Small intestine (tissue), 16 donors: ENCODE data around the gene PNLIPRP1. TPM values are rescaled to one million over a fixed set of nuclear protein-coding genes. Genes with fewer than 3 reads are reported as not detected.

Source experiments
- DNase-seq, 2 donors: peaks; one replicate each; pipeline versions ENCODE4 v3.0.0 to v3.0.0-alpha.2; 2013
- FAIRE-seq: peaks from 2 replicates; lab custom pipeline; 2012; peaks lifted over from hg19 to GRCh38; lab: Jason Lieb, UNC
- H3K27ac ChIP-seq, 3 donors: one replicate each; pipeline ENCODE4 v1.5.1; 2013; ENCODE audit warnings: low read length in 2 of 3, mild to moderate bottlenecking in 2 of 3, control low read depth in 1 of 3, inconsistent platforms in 1 of 3, low read depth in 1 of 3, moderate library complexity in 1 of 3
- H3K27me3 ChIP-seq, 3 donors: one replicate each; pipeline ENCODE4 v1.6.1; 2013; ENCODE audit warnings: low read length in 3 of 3, inconsistent platforms in 1 of 3; ENCODE audit not compliant: control insufficient read depth in 3 of 3, insufficient read depth in 3 of 3
- H3K36me3 ChIP-seq, 3 donors: one replicate each; pipeline ENCODE4 v1.6.1; 2013; ENCODE audit warnings: low read length in 3 of 3, inconsistent platforms in 1 of 3, low read depth in 1 of 3, mild to moderate bottlenecking in 1 of 3, moderate library complexity in 1 of 3; ENCODE audit not compliant: control insufficient read depth in 3 of 3, insufficient read depth in 2 of 3
- H3K4me1 ChIP-seq, 3 donors: one replicate each; pipeline ENCODE4 v1.6.1; 2013; ENCODE audit warnings: low read length in 2 of 3, inconsistent platforms in 1 of 3, low read depth in 1 of 3, mild to moderate bottlenecking in 1 of 3, moderate library complexity in 1 of 3; ENCODE audit not compliant: control insufficient read depth in 3 of 3, insufficient read depth in 2 of 3
- H3K4me3 ChIP-seq, 3 donors: one replicate each; pipeline ENCODE4 v1.5.1; 2013; ENCODE audit warnings: low read length in 3 of 3, control low read depth in 1 of 3, inconsistent platforms in 1 of 3, low read depth in 1 of 3, mild to moderate bottlenecking in 1 of 3, moderate library complexity in 1 of 3
- H3K9me3 ChIP-seq, 2 donors: one replicate each; pipeline ENCODE4 v1.6.1; 2013; ENCODE audit warnings: low read depth in 1 of 2, low read length in 1 of 2; ENCODE audit not compliant: control insufficient read depth in 2 of 2, insufficient read depth in 1 of 2
- WGBS, 3 donors: extraction: QIAGEN DNeasy Blood & Tissue Kit; methylation state at CpG; one replicate each; pipeline ENCODE4 v1.1.7; 2013; 5-methylcytosine and 5-hydroxymethylcytosine counted together
- long read RNA-seq, 10 donors: transcript quantifications; one replicate each; lab custom pipeline, GENCODE V29; 2026
- polyA plus RNA-seq, 4 donors: library from polyadenylated mRNA; stranded (reverse) in 3 of 4; unstranded in 1 of 4; fragments of 200-250 nt in 3 of 4; fragments of 120-200 nt in 1 of 4; gene quantifications; one replicate each; pipeline versions ENCODE4 v1.2.1 to v1.2.3, GENCODE V29; 2013
- donor health status: healthy with polysubstance abuse.
- donor health status: control.
- donor health status: control.
- donor health status: Bipolar disorder and iron deficiency.
- donor health status: healthy.

The PNLIPRP1 gene
- 1 to 10 TPM in 2 of 4 donors, under 1 TPM in 2; 0.16 to 4.5 (median 1.5) TPM for polyA plus RNA-seq
- long read RNA-seq, donor 1: 0 reads
- long read RNA-seq, donor 2: 0 reads
- long read RNA-seq, donor 3: 0 reads
- long read RNA-seq, donor 4: 0 reads
- long read RNA-seq, donor 5: 0 reads
- long read RNA-seq, donor 6: 0 reads
- long read RNA-seq, donor 7: 0 reads
- long read RNA-seq, donor 8: 0 reads
- long read RNA-seq, donor 9: 0 reads
- long read RNA-seq, donor 10: 0 reads

GRCh38 chr10:116590590-116591444, at the start of gene PNLIPRP1:
TSS of gene PNLIPRP1 (plus strand) at chr10:116590959. CDS start at chr10:116591130, 171 bp downstream.
- Histone ChIP-seq H3K27me3 (no peaks in the 10 kb centered on the region), H3K4me1 (peaks cover 0 to 20% (median 9%) of the 10 kb centered on the region in 3 donors), H3K27ac (peak within 1 kb of the TSS in 1 of 3 donors; percentile 29), H3K4me3 (no peak within 1 kb of the TSS), H3K36me3 (no peaks in the 10 kb centered on the region), H3K9me3 (peaks cover 0 to 8% of the 10 kb centered on the region in 2 donors)
- DNase-seq: peak; percentile 61 to 68
- WGBS, 3 donors: 16 to 56% (median 33%) methylated on average over 9 of the region's 9 CpGs
- no peak for FAIRE-seq

GRCh38 chr10:116542007-116542677, 48.6 kb upstream of the PNLIPRP1 start:
- no peaks in the 10 kb centered on the region for H3K9me3 ChIP-seq
- H3K27me3 ChIP-seq: no peaks in the 10 kb centered on the region
- no peak overlapping the region for H3K27ac ChIP-seq
- FAIRE-seq (no peak), DNase-seq (no peak)
- H3K4me3 ChIP-seq: no peak overlapping the region
- H3K4me1 ChIP-seq: no peaks in the 10 kb centered on the region
- H3K36me3 ChIP-seq: no peaks in the 10 kb centered on the region

- Histone ChIP-seq H3K4me3 (no peak overlapping the region), H3K9me3 (no peaks in the 10 kb centered on the region), H3K36me3 (no peaks in the 10 kb centered on the region), H3K4me1 (no peaks in the 10 kb centered on the region), H3K27ac (no peak overlapping the region), H3K27me3 (no peaks in the 10 kb centered on the region)
- FAIRE-seq (no peak), DNase-seq (no peak)
- WGBS, 3 donors: 84 to 86% (median 85%) methylated on average over 1 of the region's 1 CpG
Measured at GRCh38 chr10:116545122-116545521, 45.6 kb upstream of the PNLIPRP1 start.

- FAIRE-seq (no peak), DNase-seq (no peak)
- Histone ChIP-seq H3K27ac (no peak within 1 kb of the TSS), H3K4me3 (no peak within 1 kb of the TSS), H3K9me3 (no peaks in the 10 kb centered on the region), H3K4me1 (no peaks in the 10 kb centered on the region), H3K27me3 (no peaks in the 10 kb centered on the region), H3K36me3 (no peaks in the 10 kb centered on the region)
- WGBS, 3 donors: 79 to 87% (median 83%) methylated on average over 8 of the region's 8 CpGs
Measured at GRCh38 chr10:116545756-116546155, 45.0 kb upstream of the PNLIPRP1 start, which contains the start of gene PNLIP. TSS of gene PNLIP (plus strand) at chr10:116545931. CDS start at chr10:116546093, 162 bp downstream.

GRCh38 chr10:116548301-116548700, 42.5 kb upstream of the PNLIPRP1 start:
- DNase-seq (no peak), FAIRE-seq (no peak)
- Histone ChIP-seq H3K36me3 (no peaks in the 10 kb centered on the region), H3K27me3 (no peaks in the 10 kb centered on the region), H3K27ac (no peak overlapping the region), H3K4me1 (no peaks in the 10 kb centered on the region), H3K9me3 (no peaks in the 10 kb centered on the region), H3K4me3 (no peak overlapping the region)
- WGBS, 3 donors: 77 to 91% (median 79%) methylated on average over 5 of the region's 5 CpGs

GRCh38 chr10:116553378-116553980, 37.3 kb upstream of the PNLIPRP1 start:
- DNase-seq: no peak

GRCh38 chr10:116554628-116555027, 36.1 kb upstream of the PNLIPRP1 start:
- H3K27me3 ChIP-seq: peaks cover 0 to 4% (median 0%) of the 10 kb centered on the region in 3 donors
- DNase-seq (no peak), FAIRE-seq (no peak)
- no peaks in the 10 kb centered on the region for H3K4me1 ChIP-seq
- WGBS, 3 donors: 59 to 63% (median 59%) methylated on average over 5 of the region's 5 CpGs
- no peak overlapping the region for H3K27ac ChIP-seq
- H3K9me3 ChIP-seq: no peaks in the 10 kb centered on the region
- no peaks in the 10 kb centered on the region for H3K36me3 ChIP-seq
- H3K4me3 ChIP-seq: no peak overlapping the region

More at GRCh38 chr10:116553378-116553980, 37.3 kb upstream of the PNLIPRP1 start:
- Histone ChIP-seq H3K36me3 (no peaks in the 10 kb centered on the region), H3K4me3 (no peak overlapping the region), H3K9me3 (no peaks in the 10 kb centered on the region), H3K4me1 (no peaks in the 10 kb centered on the region), H3K27me3 (peaks cover 0 to 4% (median 0%) of the 10 kb centered on the region in 3 donors), H3K27ac (no peak overlapping the region)
- 85 to 92% (median 92%) methylated on average over 13 of the region's 13 CpGs for WGBS, 3 donors
- no peak for FAIRE-seq

- Histone ChIP-seq H3K27me3 (peaks cover 0 to 4% (median 0%) of the 10 kb centered on the region in 3 donors), H3K4me3 (no peak overlapping the region), H3K27ac (no peak overlapping the region), H3K36me3 (no peaks in the 10 kb centered on the region), H3K9me3 (no peaks in the 10 kb centered on the region), H3K4me1 (no peaks in the 10 kb centered on the region)
- whole genome bisulfite sequencing, 3 donors: 72 to 75% (median 73%) methylated on average over 6 of the region's 6 CpGs
- no peak for DNase-seq
- FAIRE-seq: no peak
Measured at GRCh38 chr10:116555880-116556279, 34.9 kb upstream of the PNLIPRP1 start.
